Heart left ventricle (tissue), 16 donors: ENCODE results near the gene MTM1. TPM values are rescaled to one million over a fixed set of nuclear protein-coding genes. Genes with fewer than 3 reads are reported as not detected.

Experiments used
- ATAC-seq, 4 donors: fragments of 200-7000 bp; cut with Tn5 transposase; one replicate each; pipeline ENCODE4 v1.9.1; 2020 to 2022; ENCODE audit warnings: moderate library complexity in 4 of 4, mild to moderate bottlenecking in 3 of 4, moderate number of reproducible peaks in 1 of 4
- DNase-seq, 5 donors: peaks; one replicate each; pipeline ENCODE4 v3.0.0-alpha.2; 2020
- H3K27ac ChIP-seq, 12 donors: fragments of 200-600 bp; sonication (generic) in 4 of 12; one replicate each; pipeline versions ENCODE4 v1.5.0 to v1.8.0; 2016 to 2022; ENCODE audit warnings: mild to moderate bottlenecking in 2 of 12
- H3K27me3 ChIP-seq, 9 donors: fragments of 200-600 bp; sonication (generic) in 2 of 9; one replicate each; pipeline versions ENCODE4 v1.5.1 to v1.8.0; 2016 to 2022; ENCODE audit warnings: mild to moderate bottlenecking in 3 of 9
- H3K36me3 ChIP-seq, 9 donors: fragments of 200-600 bp; sonication (generic) in 2 of 9; one replicate each; pipeline versions ENCODE4 v1.5.0 to v1.8.0; 2018 to 2022; ENCODE audit warnings: mild to moderate bottlenecking in 2 of 9
- H3K4me1 ChIP-seq, 12 donors: fragments of 200-600 bp; sonication (generic) in 4 of 12; one replicate each; pipeline versions ENCODE4 v1.5.0 to v1.8.0; 2016 to 2022; ENCODE audit warnings: mild to moderate bottlenecking in 3 of 12
- H3K4me3 ChIP-seq, 12 donors: fragments of 200-600 bp; sonication (generic) in 4 of 12; one replicate each; pipeline versions ENCODE4 v1.5.0 to v1.8.0; 2017 to 2022; ENCODE audit warnings: mild to moderate bottlenecking in 9 of 12, moderate library complexity in 4 of 12
- H3K9me3 ChIP-seq, 12 donors: fragments of 200-600 bp; sonication (generic) in 4 of 12; one replicate each; pipeline versions ENCODE4 v1.5.0 to v1.8.0; 2016 to 2022; ENCODE audit warnings: mild to moderate bottlenecking in 1 of 12
- CTCF ChIP-seq, 12 donors: fragments of 200-600 bp; sonication (generic) in 4 of 12; IDR thresholded peaks; one replicate each; pipeline versions ENCODE4 v1.5.0 to v1.8.0; 2018 to 2022; ENCODE audit warnings: antibody characterized with exemption in 12 of 12, mild to moderate bottlenecking in 5 of 12
- POLR2A ChIP-seq, 2 donors: fragments of 450-650 bp; IDR thresholded peaks; one replicate each; pipeline ENCODE4 v1.6.1; 2017; ENCODE audit warnings: antibody characterized with exemption in 2 of 2, mild to moderate bottlenecking in 2 of 2, moderate library complexity in 2 of 2
- WGBS, 4 donors: extraction: QIAGEN DNeasy Blood & Tissue Kit in 2 of 4; methylation state at CpG; one replicate each; pipeline versions ENCODE4 v1.1.5 to v1.1.7; 2013 to 2018; 5-methylcytosine and 5-hydroxymethylcytosine counted together
- intact Hi-C, 10 donors: fragments of 100-400 bp; cut with DNase I; formaldehyde crosslinking; loops; one replicate each; pipeline versions ENCODE4 v1.11.1 to v1.14.2; 2022
- polyA plus RNA-seq, 2 donors: library from polyadenylated mRNA; stranded (reverse); fragments of 200-250 nt; gene quantifications; one replicate each; pipeline ENCODE4 v1.2.3, GENCODE V29; 2013
- total RNA-seq, 9 donors: library from RNA; depleted of rRNA in 2 of 9; stranded (reverse); fragments of >200 nt in 2 of 9; fragmentation: NEBNext Ultra II Directional in 3 of 9; extraction: Animal tissue kit (Norgen Biotek cat#: 25700) in 3 of 9; gene quantifications; one replicate each; pipeline versions ENCODE4 v1.1.0 to v1.2.4, GENCODE V29; 2016 to 2023
- donor health status: ischemic (EF 13 %, LVEDD 7.1; RV severe dilation, severe dysfunction).
- donor health status: healthy with polysubstance abuse.
- donor health status: DM: no; HTN: yes; CAD: no.
- donor health status: DM: no; HTN: no; CAD: no.
- donor health status: ischemic (EF 25% LVEDD 6.9; RV normal size, moderate dysfunction).
- donor health status: ischemic (EF 25% LVEDD 5.7; RV mildly dilated, moderate dysfunction).
- donor health status: healthy.
- donor health status: DM: yes; HTN: yes; CAD: no.
- donor health status: ischemic (EF 35%, LVEDD 5.7; RV mildly dilated, moderate dysfunction).
- donor health status: nonischemic (EF 11% LVEDD 7.7; RV severe dilation, severe dysfunction).
- donor health status: DM: yes; HTN: yes; CAD: no.
- donor health status: PGD.
- donor health status: ischemic (EF 29% LVEDD 5.4; RV normal size, mild dysfunction).
- donor health status: nonischemic (EF 23%, LVEDD 6.1; RV moderate dilation, normal function).

Gene MTM1
- total and polyA plus RNA-seq, 11 donors: 2.2 to 18.9 (median 10.1) TPM

- intact Hi-C loops: no loop called here
- 65 to 86% (median 71%) methylated on average over 2 of the region's 2 CpGs for WGBS, 4 donors
- ATAC-seq (no peak), DNase-seq (no peak)
- Histone ChIP-seq H3K4me3 (no peak overlapping the region), H3K9me3 (no peaks in the 10 kb centered on the region), H3K27me3 (no peaks in the 10 kb centered on the region), H3K4me1 (no peaks in the 10 kb centered on the region), H3K27ac (no peak overlapping the region), H3K36me3 (peaks cover 0 to 26% (median 8%) of the 10 kb centered on the region in 9 donors)
- TF ChIP-seq POLR2A (IDR thresholded peaks at IDR 0.05): no peak
- no peak for TF ChIP-seq CTCF (IDR thresholded peaks at IDR 0.05)
Measured at GRCh38 chrX:150610446-150610845, 42.0 kb downstream of the MTM1 start.

GRCh38 chrX:150615356-150615755 is 46.9 kb downstream of the MTM1 start:
- H3K36me3 ChIP-seq: peaks cover 0 to 47% (median 27%) of the 10 kb centered on the region in 9 donors
- no peaks in the 10 kb centered on the region for H3K27me3 ChIP-seq
- intact Hi-C loops: no loop called here
- no peak overlapping the region for H3K4me3 ChIP-seq
- no peaks in the 10 kb centered on the region for H3K4me1 ChIP-seq
- H3K9me3 ChIP-seq: no peaks in the 10 kb centered on the region
- TF ChIP-seq CTCF (IDR thresholded peaks at IDR 0.05) (no peak), POLR2A (IDR thresholded peaks at IDR 0.05) (no peak)
- ATAC-seq (no peak), DNase-seq (no peak)
- 62 to 88% (median 81%) methylated on average over 4 of the region's 4 CpGs for WGBS, 4 donors
- no peak overlapping the region for H3K27ac ChIP-seq

GRCh38 chrX:150616179-150616862 is 47.9 kb downstream of the MTM1 start:
- intact Hi-C loops: no loop called here
- H3K9me3 ChIP-seq: no peaks in the 10 kb centered on the region
- DNase-seq: no peak
- peaks cover 0 to 55% (median 32%) of the 10 kb centered on the region in 9 donors for H3K36me3 ChIP-seq
- no peaks in the 10 kb centered on the region for H3K4me1 ChIP-seq
- 74 to 91% (median 83%) methylated on average over 7 of the region's 7 CpGs for WGBS, 4 donors
- H3K27me3 ChIP-seq: no peaks in the 10 kb centered on the region
- H3K27ac ChIP-seq: no peak overlapping the region
- no peak for ATAC-seq
- TF ChIP-seq POLR2A (IDR thresholded peaks at IDR 0.05): no peak
- TF ChIP-seq CTCF (IDR thresholded peaks at IDR 0.05): no peak
- no peak overlapping the region for H3K4me3 ChIP-seq

- Histone ChIP-seq H3K36me3 (peaks cover 0 to 61% (median 32%) of the 10 kb centered on the region in 9 donors), H3K4me1 (no peaks in the 10 kb centered on the region), H3K27ac (no peak overlapping the region), H3K9me3 (no peaks in the 10 kb centered on the region), H3K4me3 (no peak overlapping the region), H3K27me3 (no peaks in the 10 kb centered on the region)
- no peak for ATAC-seq
- TF ChIP-seq CTCF (IDR thresholded peaks at IDR 0.05) (no peak), POLR2A (IDR thresholded peaks at IDR 0.05) (no peak)
- 68 to 96% (median 83%) methylated on average over 2 of the region's 2 CpGs for WGBS, 4 donors
- intact Hi-C loops: no loop called here
- no peak for DNase-seq
Measured at GRCh38 chrX:150616863-150617198, 48.4 kb downstream of the MTM1 start.
